Uterus (tissue), 2 donors: ENCODE data around the gene COL11A1.

Experiments
- CTCF ChIP-seq, 4 experiments: fragments of 200-600 bp in 2 of 4; fragments of 450-650 bp in 2 of 4; sonication (generic) in 2 of 4; IDR thresholded peaks; one replicate each; pipeline ENCODE4 v1.5.1; 2016 to 2019; ENCODE audit warnings: antibody characterized with exemption in 4 of 4, mild to moderate bottlenecking in 2 of 4, moderate library complexity in 1 of 4
- POLR2A ChIP-seq, 2 donors: fragments of 450-650 bp; IDR thresholded peaks; one replicate each; pipeline ENCODE4 v1.6.1; 2016; ENCODE audit warnings: antibody characterized with exemption in 2 of 2, mild to moderate bottlenecking in 1 of 2, moderate library complexity in 1 of 2

- no peak for TF ChIP-seq CTCF (IDR thresholded peaks at IDR 0.05)
- TF ChIP-seq POLR2A (IDR thresholded peaks at IDR 0.05), result no peak
These were observed 221.7 kb downstream of the COL11A1 start for GRCh38 chr1:102886638-102887037.
